ENCODE measurements around the gene TMEM244.

DNA sequence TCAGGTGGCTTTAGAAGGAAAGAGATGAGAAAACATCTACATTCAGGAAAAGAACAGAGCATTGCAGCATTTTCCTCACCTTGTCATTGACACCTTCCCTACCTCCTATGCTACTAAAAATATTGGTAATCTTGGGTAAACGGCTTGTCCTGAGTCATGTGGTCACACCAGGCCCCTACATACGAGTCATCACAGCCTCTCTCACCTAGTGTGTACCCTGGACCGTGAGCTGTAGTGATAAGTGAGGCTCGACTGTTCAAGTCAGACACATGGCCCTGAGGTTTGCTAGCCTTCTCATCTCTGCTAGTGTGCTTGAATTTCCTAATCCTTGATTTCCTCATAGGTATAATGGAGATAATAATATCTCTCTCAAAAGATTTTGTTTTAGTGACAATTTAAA, 29.6 kb upstream of the TMEM244 start:
- no peak for TF ChIP-seq EZH2 (IDR thresholded peaks at IDR 0.05; ENCODE audit: insufficient read depth, low read length)
- TF ChIP-seq, protein P1, sequence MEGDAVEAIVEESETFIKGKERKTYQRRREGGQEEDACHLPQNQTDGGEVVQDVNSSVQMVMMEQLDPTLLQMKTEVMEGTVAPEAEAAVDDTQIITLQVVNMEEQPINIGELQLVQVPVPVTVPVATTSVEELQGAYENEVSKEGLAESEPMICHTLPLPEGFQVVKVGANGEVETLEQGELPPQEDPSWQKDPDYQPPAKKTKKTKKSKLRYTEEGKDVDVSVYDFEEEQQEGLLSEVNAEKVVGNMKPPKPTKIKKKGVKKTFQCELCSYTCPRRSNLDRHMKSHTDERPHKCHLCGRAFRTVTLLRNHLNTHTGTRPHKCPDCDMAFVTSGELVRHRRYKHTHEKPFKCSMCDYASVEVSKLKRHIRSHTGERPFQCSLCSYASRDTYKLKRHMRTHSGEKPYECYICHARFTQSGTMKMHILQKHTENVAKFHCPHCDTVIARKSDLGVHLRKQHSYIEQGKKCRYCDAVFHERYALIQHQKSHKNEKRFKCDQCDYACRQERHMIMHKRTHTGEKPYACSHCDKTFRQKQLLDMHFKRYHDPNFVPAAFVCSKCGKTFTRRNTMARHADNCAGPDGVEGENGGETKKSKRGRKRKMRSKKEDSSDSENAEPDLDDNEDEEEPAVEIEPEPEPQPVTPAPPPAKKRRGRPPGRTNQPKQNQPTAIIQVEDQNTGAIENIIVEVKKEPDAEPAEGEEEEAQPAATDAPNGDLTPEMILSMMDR (IDR thresholded peaks at IDR 0.05; ENCODE audit: insufficient read depth, low read depth, low read length), result no peak
